Activated B cell treated with CpG ODN at 0.5 μM for 24 hours (primary cell): ENCODE data around the gene ENSA. TPM values are rescaled to one million over a fixed set of nuclear protein-coding genes. Genes with fewer than 3 reads are reported as not detected.
"Not testable (repeated sequence)": the region's sequence is repeated elsewhere in the genome, so short reads cannot be mapped to it uniquely, and the experiment has no call there.

Experiments
- ATAC-seq: fragments of 200-7000 bp; cut with Tn5 transposase; one replicate; pipeline ENCODE4 v1.10.0; 2021; ENCODE audit warnings: low read depth, mild to moderate bottlenecking, moderate library complexity
- CTCF ChIA-PET: fragments of 350-600 bp; sonication (Branson Sonifier 250); formaldehyde crosslinking; loops from one replicate; lab custom pipeline; 2021; ENCODE audit warnings: antibody characterized with exemption; lab: Charles Lee
- POLR2A ChIA-PET: fragments of 350-600 bp; sonication (Branson Sonifier 250); formaldehyde crosslinking; loops from one replicate; lab custom pipeline; 2021; ENCODE audit warnings: antibody characterized with exemption; lab: Charles Lee
- DNase-seq: peaks from one replicate; pipeline ENCODE4 v3.0.0; 2022
- H3K27ac Mint-ChIP-seq: one replicate; pipeline ENCODE4 v1.8.0; 2020; ENCODE audit warnings: mixed read lengths
- H3K27me3 Mint-ChIP-seq: one replicate; pipeline ENCODE4 v1.8.0; 2021; ENCODE audit warnings: mixed read lengths
- H3K36me3 Mint-ChIP-seq: one replicate; pipeline ENCODE4 v1.8.0; 2021; ENCODE audit warnings: low read depth, mixed read lengths
- H3K4me1 Mint-ChIP-seq: one replicate; pipeline ENCODE4 v1.8.0; 2021; ENCODE audit warnings: mixed read lengths
- H3K4me3 Mint-ChIP-seq: one replicate; pipeline ENCODE4 v1.8.0; 2020; ENCODE audit warnings: mild to moderate bottlenecking, mixed read lengths
- H3K9me3 Mint-ChIP-seq: one replicate; pipeline ENCODE4 v1.8.0; 2020; ENCODE audit warnings: mixed read lengths
- CTCF ChIP-seq: fragments of 200-600 bp; IDR thresholded peaks from one replicate; pipeline ENCODE4 v1.8.0; 2022; ENCODE audit warnings: antibody characterized with exemption, mild to moderate bottlenecking
- intact Hi-C: fragments of 100-400 bp; cut with micrococcal nuclease; formaldehyde crosslinking; loops from one replicate; pipeline ENCODE4 v1.15.1; 2024
- total RNA-seq: library from RNA; stranded (reverse); gene quantifications from 2 replicates; pipeline ENCODE4 v1.2.3, GENCODE V29; 2022

The ENSA gene
- total RNA-seq, 1 donor from 2014 or later = 202 TPM

GRCh38 chr1:150642296-150642695 lies 12.9 kb upstream of the ENSA start:
- H3K9me3 Mint-ChIP-seq = no peaks in the 10 kb centered on the region
- DNase-seq (no peak), ATAC-seq (no peak)
- peaks cover 16% of the 10 kb centered on the region for H3K36me3 Mint-ChIP-seq
- ChIA-PET CTCF (interaction anchor here (1.6 kb wide), 1 partner anchor 81 kb away, joined by 5 read pairs; no protein-coding TSS in a partner anchor), POLR2A (no interaction called here)
- H3K4me1 Mint-ChIP-seq = no peaks in the 10 kb centered on the region
- intact Hi-C loops = no loop called here
- no peak overlapping the region for H3K27ac Mint-ChIP-seq
- no peak overlapping the region for H3K4me3 Mint-ChIP-seq
- no peaks in the 10 kb centered on the region for H3K27me3 Mint-ChIP-seq
- no peak for TF ChIP-seq CTCF

- intact Hi-C loops, H3K9me3 Mint-ChIP-seq, H3K27ac Mint-ChIP-seq, H3K36me3 Mint-ChIP-seq, DNase-seq, H3K4me3 Mint-ChIP-seq, H3K27me3 Mint-ChIP-seq, POLR2A ChIA-PET, H3K4me1 Mint-ChIP-seq, ATAC-seq, CTCF ChIA-PET: not testable (repeated sequence)
Observed at GRCh38 chr1:150641126-150641815, 11.9 kb upstream of the ENSA start.

- CTCF ChIA-PET, ATAC-seq, H3K9me3 Mint-ChIP-seq, H3K27ac Mint-ChIP-seq, DNase-seq, H3K36me3 Mint-ChIP-seq, H3K4me3 Mint-ChIP-seq, intact Hi-C loops, H3K27me3 Mint-ChIP-seq: not testable (repeated sequence)
- POLR2A ChIA-PET = interaction anchor here (1.6 kb wide), 1 partner anchor 9 kb away, joined by 7 read pairs; the partner anchor contains the start of gene ENSA
- H3K4me1 Mint-ChIP-seq = peaks cover 15% of the 10 kb centered on the region
Observed at GRCh38 chr1:150638430-150638829, 9.0 kb upstream of the ENSA start.

GRCh38 chr1:150634839-150635622 lies 5.6 kb upstream of the ENSA start:
- H3K36me3 Mint-ChIP-seq, POLR2A ChIA-PET, H3K9me3 Mint-ChIP-seq, CTCF ChIA-PET, H3K27me3 Mint-ChIP-seq, ATAC-seq, DNase-seq, intact Hi-C loops: not testable (repeated sequence)
- peak overlapping the region; percentile 7 for H3K4me3 Mint-ChIP-seq
- H3K27ac Mint-ChIP-seq = peak overlapping the region; percentile 59
- H3K4me1 Mint-ChIP-seq = peaks cover 21% of the 10 kb centered on the region

- no peak overlapping the region for H3K4me3 Mint-ChIP-seq
- no peaks in the 10 kb centered on the region for H3K9me3 Mint-ChIP-seq
- DNase-seq (no peak), ATAC-seq (no peak)
- H3K4me1 Mint-ChIP-seq = peaks cover 21% of the 10 kb centered on the region
- POLR2A ChIA-PET = interaction anchor here (0.7 to 6.0 kb wide), 24 partner anchors 8 to 741 kb away, joined by 3 to 189 read pairs (median 4); partner anchors contain the start of genes CTSS, GOLPH3L, MCL1 and RPRD2
- CTCF ChIA-PET = interaction anchor here (0.7 to 4.9 kb wide), 7 partner anchors 9 to 373 kb away, joined by 3 to 58 read pairs (median 4); no protein-coding TSS in a partner anchor
- intact Hi-C loops = loop anchor here (1.0 to 10.0 kb wide), 10 partner anchors 15 to 716 kb away; partner anchors contain the start of genes ARNT, GOLPH3L, MCL1 and PRPF3
- H3K27ac Mint-ChIP-seq = no peak overlapping the region
- H3K36me3 Mint-ChIP-seq = peaks cover 40% of the 10 kb centered on the region
- H3K27me3 Mint-ChIP-seq = no peaks in the 10 kb centered on the region
- TF ChIP-seq CTCF = no peak
Observed at GRCh38 chr1:150628766-150629114, 672 bp downstream of the ENSA start.

GRCh38 chr1:150627826-150628410 lies 1.5 kb downstream of the ENSA start:
- H3K27ac Mint-ChIP-seq = no peak overlapping the region

More at GRCh38 chr1:150627826-150628410, 1.5 kb downstream of the ENSA start:
- H3K36me3 Mint-ChIP-seq = peaks cover 48% of the 10 kb centered on the region
- TF ChIP-seq CTCF = no peak
- no peaks in the 10 kb centered on the region for H3K27me3 Mint-ChIP-seq
- ChIA-PET POLR2A (interaction anchor here (0.7 to 6.0 kb wide), 8 partner anchors 12 to 139 kb away, joined by 3 to 189 read pairs (median 8); partner anchors contain the start of gene MCL1), CTCF (interaction anchor here (0.6 to 4.9 kb wide), 4 partner anchors 8 to 66 kb away, joined by 3 to 58 read pairs (median 4); no protein-coding TSS in a partner anchor)
- DNase-seq = no peak
- peaks cover 21% of the 10 kb centered on the region for H3K4me1 Mint-ChIP-seq
- intact Hi-C loops = loop anchor here (2.0 to 10.0 kb wide), 6 partner anchors 67 to 717 kb away; partner anchors contain the start of genes GOLPH3L, RFX5, RPRD2 and ZNF687
- no peak overlapping the region for H3K4me3 Mint-ChIP-seq
- H3K9me3 Mint-ChIP-seq = no peaks in the 10 kb centered on the region
- no peak for ATAC-seq
